Pulmonary artery endothelial cell (primary cell): ENCODE measurements around the gene NSG1. TPM values are rescaled to one million over a fixed set of nuclear protein-coding genes. Genes with fewer than 3 reads are reported as not detected.
"Not testable (repeated sequence)": the region's sequence is repeated elsewhere in the genome, so short reads cannot be mapped to it uniquely, and the experiment has no call there.

Source experiments
- DNase-seq: peaks from one replicate; pipeline ENCODE4 v3.0.0-alpha.2; 2011; ENCODE audit warnings: low read depth, low spot score
- total RNA-seq: library from RNA; depleted of rRNA; stranded (reverse); fragments of >200 nt; gene quantifications from 2 replicates; pipeline ENCODE4 v1.2.3, GENCODE V29; 2014

The NSG1 gene, protein sequence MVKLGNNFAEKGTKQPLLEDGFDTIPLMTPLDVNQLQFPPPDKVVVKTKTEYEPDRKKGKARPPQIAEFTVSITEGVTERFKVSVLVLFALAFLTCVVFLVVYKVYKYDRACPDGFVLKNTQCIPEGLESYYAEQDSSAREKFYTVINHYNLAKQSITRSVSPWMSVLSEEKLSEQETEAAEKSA
- 13.7 and 33.4 TPM in 2 replicates for total RNA-seq

DNA sequence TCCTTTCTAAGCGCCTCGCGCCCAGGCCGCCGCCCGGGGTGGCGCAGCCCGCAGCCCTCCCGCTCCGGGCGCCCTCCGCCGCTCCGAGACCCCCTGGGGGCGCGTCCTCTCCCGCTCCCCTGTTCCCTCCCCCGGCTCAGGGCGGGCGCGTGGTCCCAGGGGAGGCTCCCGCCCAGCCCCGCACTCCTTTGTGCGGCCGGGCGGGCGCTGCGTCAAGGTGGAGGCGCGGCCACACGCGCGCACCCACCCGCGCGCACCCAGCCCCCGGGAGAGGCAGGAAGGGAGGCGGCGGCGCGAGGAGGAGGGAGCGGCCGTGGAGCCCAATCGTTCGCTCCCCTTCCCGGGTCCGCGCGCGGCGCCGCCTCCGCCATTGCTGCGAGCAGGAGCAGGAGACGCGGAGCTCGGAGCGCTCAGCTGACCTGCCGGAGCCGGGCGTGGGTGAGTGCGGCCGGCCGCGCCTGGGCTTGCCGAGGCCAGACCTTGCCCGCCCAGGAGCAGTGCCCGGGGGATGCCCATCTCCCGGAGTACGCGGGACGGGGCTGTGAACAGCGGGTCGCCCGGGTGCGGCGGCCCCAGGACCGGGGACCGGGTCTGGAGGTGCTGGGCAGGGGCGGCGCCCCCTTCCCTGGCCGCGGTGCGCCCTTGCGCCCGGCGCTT is at the start of gene NSG1:
TSS of gene NSG1 (plus strand) at position 367 of the 657 bp plus-strand sequence. CDS start 528 bp downstream, outside the sequence.
- DNase-seq: no peak

DNA sequence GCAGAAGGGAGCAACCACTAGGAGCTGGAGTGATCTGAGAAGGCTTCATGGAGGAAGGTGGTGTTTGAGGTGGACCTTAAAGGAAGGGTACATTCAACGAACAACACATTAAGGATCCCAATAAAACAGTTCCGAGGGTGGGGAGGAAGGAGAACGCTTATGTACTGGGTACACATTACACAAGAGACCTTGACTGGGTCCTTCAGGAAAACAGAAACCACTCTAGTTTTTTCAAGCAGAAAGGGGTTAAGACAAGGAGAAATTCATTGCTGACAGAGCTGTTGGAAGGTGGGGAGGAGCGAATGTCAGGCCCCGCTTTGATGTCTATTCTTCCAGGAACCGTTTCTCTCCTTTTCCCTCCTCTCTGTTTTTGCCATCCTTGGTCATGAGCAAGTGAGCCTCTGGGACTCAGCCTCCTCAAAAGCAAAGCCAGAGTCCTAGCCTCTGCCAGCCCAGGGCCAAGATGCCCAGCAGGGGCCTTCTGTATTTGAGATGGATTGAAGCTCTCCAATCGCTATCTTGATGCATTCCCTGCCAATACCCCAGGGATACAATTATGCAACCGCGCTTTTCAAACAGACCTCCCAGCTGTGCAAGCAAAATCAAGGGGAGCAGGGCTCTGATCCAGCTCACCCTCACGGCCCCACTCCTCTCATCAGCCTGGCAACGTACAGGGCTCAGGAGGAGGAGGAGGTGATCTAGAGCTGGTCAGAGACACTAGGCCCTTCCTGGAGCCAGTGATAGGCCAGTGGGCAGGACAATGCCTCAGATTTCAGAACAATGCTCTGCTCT is 48.5 kb upstream of the NSG1 start:
- no peak for DNase-seq

DNA sequence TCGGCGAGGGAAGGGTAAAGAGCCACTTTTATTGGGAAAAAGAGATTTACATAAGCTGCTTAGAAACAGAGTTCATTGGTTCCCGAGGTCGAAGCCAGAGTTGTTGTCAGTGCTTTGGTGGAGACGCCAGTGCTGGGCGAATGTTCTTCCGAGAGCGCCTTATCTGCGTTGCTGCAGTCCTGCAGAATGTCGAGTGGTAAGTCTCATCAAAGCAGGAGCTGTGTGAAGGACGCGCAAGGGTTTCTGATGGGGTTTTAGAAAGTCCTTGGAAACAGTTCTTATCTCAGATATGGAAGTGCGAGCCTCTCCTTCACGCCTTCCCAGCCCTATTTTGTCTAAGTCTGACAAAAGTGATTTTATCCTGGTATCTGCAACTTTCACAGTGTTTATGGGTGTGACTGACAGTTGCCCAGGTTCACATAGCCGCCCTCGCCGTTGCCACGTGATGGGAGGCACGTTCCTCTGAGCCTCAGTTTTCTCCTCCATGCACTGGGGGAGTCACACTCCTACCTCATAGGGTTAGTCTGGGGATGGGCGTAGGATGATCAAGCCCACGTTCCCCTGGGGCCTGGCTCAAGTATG is 47.3 kb upstream of the NSG1 start:
- DNase-seq: no peak

DNA sequence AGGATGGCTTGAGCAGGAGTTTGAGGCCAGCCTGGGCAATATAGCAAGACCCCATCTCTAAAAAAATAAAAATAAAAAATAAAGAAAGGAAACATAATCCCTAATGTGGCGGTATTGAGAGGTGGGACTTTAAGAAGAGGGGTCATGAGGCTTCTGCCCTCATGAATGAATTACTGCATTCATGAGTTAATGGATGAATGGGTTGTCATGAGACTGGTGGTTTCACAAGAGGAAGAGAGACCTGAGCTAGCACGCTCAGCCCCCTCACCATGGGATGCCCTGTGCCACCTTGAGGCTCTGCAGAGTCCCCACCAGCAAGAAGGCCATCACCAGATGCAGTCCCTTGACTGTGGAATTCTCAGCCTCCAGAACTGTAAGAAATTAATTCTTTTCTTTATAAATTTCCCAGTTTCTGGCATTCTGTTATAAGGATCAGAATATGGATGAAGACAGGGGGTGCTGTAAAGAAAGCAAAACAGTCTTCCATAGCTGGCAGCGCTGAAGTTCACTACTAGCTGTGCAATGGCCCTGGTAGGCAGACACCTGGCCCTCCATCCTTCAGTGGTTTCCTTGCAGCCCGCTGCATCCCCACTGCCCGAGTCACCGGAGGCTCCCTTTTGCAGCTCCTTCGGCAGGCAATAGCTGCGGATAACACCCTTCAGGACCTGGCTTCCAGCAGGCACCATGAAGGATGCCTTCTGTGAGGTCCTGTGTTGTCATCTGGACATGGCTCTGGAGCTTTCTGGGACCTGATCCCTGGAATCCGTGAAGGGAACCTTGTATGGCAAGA is 44.8 kb upstream of the NSG1 start:
- no peak for DNase-seq

DNA sequence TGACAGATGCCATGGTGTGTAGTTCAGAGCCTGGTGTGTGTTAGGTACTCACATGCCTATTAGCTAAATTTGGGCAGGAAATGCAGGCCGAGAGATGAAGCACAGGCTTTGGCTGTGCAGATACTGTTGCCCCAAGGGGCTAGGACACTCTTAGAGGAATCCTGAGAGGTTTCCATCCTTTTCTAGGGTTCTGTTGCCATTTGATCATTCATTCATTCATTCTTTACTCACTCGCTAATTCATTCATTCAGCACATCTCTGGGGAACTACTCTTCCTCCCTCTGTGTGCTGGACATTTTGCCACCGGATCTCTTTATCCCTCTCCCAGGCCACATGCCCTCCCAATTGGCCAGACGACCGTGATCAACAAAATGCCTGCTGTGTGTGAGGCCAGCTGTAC is 43.9 kb upstream of the NSG1 start:
- DNase-seq: no peak

DNA sequence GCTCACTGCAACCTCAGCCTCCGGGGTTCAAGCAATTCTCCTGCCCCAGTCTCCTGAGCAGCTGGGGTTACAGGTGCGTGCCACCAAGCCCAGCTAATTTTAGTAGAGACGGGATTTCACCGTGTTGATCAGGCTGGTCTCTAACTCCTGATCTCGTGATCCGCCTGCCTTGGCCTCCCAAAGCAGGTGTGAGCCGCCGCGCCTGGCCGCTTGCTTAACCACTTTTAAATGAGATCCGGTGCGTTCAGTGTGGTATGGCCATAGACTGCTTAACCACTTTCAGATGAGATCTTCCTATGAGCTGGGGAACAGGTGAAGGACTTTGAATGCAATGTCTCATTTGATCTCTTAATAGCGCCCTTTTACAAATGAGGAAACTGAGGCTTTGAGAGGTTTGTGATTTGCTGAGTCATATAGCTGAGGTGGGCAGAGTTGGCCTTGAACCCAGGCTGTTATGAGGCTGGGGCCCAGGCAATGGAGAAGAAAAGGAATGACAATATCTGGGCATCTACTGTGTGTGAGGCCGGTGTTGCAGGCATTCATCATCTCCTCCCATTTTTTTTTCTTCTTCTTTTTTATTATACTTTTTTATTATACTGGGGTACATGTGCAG is 41.9 kb upstream of the NSG1 start:
- DNase-seq: no peak

DNA sequence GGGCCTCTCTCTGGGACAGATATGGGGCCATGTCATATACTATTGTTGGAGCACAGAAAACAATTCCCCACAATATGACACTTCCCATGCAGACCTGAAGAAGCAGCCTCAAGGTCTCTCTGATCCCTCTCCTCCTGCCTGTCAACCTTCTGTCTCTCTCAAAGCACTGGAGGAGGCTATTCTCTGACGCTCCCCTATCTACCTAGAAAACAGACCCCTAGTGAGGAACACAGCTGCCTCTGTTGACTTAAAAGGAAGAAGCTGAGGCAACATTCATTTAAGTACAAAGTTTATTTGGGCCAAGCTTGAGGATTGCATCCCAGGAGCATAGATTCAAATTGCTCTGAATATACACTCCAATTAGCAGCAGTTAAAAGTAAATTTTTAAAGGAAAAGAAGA is 39.3 kb upstream of the NSG1 start:
- no peak for DNase-seq

DNA sequence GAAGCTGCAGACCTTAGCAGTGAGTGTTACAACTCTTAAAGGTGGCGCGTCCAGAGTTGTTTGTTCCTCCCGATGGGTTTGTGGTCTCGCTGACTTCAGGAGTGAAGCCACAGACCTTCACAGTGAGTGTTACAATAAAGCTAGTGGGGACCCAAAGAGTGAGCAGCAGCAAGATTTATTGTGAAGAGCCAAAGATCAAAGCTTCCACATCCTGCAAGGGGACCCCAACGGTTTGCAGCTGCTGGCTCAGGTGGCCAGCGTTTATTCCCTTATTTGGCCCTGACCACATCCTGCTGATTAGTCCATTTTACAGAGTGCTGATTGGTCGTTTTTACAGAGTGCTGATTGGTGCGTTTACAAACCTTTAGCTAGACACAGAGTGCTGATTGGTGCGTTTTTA is 38.3 kb upstream of the NSG1 start:
- DNase-seq: not testable (repeated sequence)

DNA sequence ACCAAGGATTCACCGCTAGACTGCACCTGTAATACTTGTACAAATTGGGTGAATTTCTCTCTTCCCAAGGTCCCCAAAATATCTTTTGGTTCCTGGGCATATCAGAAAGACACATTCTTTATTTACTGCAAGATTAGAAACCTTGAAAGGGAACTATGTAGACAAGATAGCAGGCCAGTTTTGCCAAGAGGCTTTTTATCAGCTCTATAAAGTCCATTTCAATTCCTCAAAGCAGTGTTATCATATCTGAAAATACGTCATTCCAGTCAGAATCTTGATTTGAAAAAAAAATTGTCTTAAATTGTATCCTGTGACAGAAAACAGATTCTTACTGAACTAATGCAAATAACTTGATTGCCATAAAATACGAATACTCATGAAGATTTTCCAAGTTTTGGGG is 37.0 kb upstream of the NSG1 start:
- DNase-seq: no peak

DNA sequence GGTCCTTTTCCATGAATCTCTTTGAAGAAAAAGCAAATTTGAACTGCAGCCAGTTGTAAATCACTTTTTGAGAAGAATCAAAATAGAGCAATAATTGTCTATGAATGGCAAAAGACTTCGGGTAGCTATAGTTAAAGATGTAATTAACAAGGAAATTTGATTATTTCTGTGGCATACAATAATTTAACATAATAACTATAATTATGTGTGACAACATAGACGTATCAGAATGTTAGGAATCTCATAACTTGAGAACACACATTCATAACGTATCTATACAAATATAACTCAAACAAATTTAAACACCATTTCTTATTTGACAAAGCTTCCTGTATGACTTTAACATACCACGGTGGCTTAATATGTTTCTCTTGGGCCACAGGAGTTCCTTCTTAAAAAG is 36.0 kb upstream of the NSG1 start:
- no peak for DNase-seq

DNA sequence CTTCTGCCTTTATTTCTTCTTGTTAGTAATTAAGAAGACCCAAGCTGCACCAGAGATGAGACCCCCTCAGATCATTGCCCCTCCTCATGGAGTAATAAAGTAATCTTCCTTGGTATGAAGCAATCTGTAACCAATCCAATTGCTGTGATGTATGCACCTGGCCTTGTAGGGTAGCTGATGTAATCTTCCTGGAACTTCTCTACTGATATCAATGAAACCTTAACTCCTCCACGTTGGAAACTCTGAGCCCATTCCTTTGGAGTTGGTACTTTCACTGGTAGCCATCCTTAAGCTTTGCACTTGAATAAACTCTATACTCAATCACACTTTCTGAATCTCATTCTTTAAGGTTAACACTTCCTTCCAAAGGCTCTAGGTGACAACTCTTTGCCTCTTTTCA is 31.6 kb upstream of the NSG1 start:
- no peak for DNase-seq

DNA sequence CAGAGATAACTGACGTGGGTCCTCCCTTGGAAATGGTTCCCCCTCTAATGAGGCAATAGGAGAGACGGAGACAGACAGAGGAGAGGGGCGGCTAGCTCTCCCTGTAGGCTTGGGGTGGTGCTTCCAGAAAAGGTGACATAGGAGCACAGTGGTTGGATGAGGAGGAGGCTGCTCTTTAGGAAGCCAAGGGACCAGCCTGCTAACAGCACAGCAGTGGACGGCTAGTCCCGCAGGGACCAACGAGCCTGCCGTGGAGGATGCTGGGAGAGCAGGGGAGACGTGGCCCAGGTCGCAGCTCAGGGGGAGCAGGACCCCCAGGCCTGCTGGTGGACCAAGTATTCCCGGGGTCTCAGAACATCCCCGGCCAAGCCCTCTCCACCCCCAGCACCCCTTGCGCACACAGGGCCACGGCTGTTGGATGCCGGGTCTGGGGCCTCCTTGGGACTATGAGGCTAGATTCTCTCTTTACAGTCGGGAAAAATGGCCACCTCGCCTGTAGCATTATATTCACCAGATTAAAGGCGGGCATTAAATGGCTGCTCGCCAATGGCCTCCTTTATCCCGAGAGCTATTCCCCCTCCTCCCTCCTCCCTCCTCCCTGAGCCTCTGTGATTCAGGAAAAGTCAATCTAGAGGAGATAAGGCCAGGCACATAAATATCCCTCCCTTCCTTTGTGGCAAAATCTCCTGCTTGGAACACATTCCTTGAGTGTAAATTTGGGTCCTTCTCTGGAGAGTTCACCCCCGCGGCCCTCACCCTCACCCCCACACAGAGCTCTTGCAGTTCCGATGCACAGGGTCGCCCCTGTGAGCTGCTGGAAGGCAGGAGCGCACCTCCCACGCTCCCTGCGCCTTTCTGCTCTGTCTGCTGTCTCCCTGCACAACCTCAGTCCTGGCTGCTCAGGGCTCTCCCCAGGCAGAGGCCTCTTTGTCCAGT is 30.5 kb upstream of the NSG1 start:
- DNase-seq: no peak

DNA sequence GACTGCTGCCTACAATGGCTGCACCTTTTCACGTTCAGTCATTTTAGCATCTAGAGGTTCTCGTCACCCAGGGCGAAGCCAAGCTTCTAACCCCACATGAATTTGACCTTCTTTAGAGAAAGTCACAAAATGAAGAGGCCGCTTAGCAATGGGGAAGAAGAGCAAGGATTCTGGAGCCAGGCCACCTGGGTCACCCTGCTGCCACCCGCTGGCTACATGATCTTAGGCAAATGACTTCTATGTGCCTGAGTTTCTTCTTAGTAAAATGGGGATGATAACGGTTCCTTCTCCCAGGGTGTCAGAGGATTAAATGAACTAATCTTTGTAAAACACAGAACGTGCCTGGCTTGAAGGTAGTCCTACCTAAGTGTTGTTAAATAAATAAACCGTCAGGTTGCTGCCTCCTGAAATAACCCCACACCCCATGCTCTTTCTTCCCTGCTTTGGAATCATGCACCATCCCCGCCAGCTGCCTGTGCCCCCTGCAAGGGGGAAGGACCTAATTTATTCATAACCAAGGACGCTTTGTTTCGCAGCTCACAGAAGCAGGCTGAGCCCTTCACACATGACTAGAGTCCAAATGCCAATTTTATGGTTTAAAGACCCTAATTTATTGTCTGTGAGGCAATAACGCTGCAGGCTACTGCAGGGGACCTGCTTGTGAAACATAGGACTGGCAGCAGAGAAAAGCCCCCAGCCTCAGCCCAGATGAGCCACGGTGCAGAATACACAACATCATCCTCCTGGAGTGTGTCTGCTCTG is 28.6 kb upstream of the NSG1 start:
- DNase-seq: no peak

DNA sequence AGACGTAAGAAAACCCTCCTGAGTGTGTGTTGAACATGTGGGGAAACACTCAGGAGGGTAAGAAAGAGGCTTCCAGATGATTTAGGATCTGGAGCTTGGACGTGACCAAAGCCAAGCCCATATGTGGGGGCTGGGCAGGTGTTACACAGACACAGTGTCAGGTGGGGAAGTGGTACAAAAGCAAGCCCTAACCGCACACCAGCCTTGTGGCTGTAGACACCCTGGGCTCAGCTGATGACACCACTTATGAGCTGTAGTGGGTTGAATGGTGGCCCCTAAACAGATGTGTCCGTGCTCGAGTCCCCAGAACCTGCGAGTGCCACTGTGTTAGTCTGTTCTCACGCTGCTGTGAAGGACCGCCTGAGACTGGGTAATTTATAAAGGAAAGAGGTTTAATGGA is 25.0 kb upstream of the NSG1 start:
- DNase-seq: no peak

DNA sequence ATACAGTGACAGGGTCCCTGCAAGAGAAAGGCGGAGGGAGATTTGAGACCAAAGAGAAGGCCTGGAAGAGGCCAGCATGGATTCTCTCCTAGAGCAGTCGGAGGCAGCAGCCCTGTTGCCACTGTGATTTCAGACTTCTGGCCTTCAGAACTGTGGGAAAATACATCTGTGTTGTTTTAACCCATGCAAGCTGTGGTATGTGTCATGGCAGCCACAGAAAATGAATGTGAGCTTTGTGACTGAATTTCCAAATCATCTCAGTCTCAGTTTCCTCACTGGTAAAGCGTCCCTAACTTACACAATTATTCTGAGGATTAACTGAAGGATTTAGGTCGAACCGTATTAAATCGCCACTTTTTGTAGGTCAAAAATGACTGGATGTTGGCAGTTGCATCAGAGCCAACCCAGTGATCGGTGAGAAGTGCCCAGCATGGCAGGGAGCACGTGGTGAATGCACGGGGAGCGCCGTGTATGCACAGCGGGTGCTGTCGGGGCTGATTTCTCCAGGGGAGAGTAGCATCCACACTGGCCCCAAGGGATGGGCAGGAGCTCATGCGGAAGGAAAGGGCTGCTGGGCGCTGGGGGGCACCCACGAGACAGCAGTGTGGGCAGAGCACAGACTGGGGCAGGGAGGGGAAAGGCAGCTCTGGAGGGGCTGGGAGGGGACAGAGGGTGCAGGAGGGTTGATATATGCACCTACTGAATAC is 23.8 kb upstream of the NSG1 start:
- no peak for DNase-seq

DNA sequence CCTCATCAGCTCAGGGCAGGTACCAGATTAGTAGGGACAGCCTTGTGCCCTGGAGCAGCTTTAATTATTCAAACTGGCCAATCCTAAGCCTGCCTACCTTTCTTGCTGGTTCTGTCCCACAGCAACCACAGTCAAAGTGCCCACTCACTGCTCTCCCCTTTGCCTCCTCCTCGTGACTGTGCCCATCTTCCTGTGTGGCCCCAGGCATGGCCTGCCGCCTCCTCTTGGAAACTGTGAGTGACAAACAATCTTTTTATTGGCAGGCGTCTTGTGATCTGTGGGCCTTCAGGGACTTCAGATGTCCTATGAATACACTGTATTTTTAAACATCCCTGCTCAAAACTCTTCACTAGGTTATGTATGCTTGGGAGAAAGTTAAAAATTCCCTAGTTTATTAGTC is 22.8 kb upstream of the NSG1 start:
- no peak for DNase-seq

DNA sequence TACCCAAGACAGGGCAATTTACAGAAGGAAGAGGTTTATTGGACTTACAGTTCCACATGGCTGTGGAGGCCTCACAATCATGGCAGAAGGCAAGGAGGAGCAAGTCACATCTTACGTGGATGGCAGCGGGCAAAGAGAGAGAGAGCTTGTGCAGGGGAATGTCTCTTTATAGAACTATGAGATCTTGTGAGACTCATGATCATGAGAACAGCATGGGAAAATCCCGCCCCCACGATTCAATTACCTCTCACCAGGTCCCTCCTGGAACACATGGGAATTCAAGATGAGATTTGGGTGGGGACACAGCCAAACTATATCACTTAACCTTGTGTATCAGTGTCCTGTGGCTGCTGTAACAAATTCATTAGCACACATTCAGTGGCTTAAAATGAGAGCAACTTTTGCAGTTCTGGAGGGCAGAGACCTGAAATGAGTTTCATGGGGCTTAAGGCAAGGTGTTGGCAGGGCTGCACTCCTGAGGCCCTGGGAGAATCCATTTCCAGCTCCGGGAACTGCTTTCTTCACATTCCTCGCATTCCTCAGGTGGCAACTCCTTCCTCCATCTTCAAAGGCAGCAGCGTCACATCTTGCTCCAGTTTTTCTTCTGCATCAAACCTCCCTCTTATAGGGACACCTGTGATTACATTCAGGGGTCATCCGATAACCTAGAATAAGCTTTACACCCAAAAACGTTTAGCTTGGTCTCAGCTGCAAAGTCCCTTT is 22.3 kb upstream of the NSG1 start:
- DNase-seq: no peak
